Suppressor macrophage (primary cell): ENCODE data around the gene SRPK3.

ENCODE experiments used
- DNase-seq, 4 experiments: peaks; one replicate each; pipeline ENCODE4 v3.0.0-alpha.2; 2020 to 2022

SRPK3 gene

DNA sequence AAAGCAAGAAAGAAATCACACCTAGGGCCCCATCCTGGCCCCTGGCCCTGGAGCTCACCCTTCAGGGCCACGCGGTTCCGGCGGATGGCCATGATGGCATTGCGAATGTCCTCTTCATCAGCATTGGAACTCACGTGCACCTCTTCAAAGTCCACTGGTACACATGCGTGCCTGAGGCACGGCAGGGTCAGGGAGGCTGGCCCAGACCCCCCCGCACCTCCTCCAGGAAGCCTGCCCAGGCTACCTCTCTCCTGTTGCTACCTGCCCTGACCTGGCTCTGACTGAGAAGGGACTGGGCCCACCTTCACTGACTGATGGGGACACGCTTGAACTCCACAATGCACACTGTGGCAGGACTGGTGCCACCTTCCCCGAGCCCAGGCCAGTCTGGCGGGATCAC is 8.8 kb downstream of the SRPK3 start:
- no peak for DNase-seq

DNA sequence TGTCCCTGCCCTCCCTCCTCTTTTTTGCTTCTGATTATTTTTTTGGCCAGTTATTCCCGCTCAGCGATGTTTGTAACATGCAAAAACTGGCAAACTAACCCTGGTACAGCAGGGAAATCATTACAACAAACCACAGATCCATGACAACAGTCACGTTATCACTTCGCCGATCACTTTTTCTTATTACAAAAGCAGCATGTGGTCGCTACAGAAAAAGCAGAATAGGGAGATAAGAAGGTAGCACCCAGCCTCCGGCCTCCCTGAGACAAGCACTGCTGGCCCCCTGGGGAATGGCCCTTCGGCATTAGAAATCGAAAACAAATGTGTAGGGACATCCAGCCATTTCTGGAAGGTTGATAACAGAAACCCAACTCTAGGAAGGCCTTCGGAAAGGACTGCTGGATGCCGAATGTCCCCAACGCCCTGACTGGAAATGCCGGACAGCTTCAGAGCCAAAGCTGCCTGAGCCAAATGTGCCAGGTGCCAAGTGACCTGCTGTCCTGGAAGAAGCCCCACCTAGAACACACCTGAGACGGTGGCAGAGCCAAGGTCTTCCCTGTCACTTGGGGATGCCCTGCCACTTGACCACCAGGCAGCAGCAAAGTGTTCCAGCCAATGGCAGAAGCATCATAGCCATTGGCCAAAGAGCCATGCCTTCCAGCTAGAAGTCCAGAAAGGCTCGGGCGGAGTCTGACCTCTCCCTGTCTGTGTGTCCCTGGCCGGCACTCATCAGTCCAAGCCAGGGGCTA is 10.4 kb downstream of the SRPK3 start:
- no peak for DNase-seq

DNA sequence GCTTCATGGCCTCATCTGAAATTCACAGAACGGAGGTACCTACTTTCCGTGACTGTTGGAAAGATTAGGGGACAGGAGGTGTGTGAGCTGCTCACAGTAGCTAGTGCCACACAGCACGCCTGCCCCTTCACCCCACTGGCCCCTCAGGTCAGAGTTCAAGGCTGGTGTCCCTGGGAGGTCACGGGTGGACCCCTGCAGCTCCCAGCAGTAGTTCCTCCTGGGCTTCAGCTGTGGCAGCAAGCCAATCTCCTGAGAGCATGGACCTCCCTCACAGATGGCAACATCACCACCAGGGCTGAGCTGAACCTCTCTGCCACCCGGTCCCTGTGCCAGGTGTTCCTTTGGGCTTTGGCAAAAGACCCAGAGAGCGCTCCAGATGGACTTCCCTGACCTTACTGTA is 11.5 kb downstream of the SRPK3 start:
- no peak for DNase-seq

DNA sequence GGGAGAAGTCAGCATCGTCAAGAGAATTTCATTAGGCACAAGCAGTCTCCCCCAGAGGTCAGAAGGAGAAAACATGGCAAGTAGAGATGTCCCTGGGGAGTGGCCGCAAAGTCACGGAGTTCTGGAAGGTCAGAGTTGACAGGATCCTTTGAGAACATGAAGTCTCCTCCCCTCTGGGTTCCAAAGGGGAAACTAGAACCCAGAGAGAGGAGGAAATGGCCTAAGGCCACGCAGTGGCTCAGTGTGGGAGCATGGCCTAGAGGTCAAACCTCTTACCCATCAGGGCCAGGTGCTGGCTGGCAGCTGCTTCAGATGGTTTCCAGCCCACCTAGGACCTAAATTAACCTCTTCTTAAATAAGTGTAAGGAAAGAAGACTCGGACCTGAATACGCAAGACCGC is 12.4 kb downstream of the SRPK3 start:
- DNase-seq, result peak; percentile 55 to 73 (median 72)

DNA sequence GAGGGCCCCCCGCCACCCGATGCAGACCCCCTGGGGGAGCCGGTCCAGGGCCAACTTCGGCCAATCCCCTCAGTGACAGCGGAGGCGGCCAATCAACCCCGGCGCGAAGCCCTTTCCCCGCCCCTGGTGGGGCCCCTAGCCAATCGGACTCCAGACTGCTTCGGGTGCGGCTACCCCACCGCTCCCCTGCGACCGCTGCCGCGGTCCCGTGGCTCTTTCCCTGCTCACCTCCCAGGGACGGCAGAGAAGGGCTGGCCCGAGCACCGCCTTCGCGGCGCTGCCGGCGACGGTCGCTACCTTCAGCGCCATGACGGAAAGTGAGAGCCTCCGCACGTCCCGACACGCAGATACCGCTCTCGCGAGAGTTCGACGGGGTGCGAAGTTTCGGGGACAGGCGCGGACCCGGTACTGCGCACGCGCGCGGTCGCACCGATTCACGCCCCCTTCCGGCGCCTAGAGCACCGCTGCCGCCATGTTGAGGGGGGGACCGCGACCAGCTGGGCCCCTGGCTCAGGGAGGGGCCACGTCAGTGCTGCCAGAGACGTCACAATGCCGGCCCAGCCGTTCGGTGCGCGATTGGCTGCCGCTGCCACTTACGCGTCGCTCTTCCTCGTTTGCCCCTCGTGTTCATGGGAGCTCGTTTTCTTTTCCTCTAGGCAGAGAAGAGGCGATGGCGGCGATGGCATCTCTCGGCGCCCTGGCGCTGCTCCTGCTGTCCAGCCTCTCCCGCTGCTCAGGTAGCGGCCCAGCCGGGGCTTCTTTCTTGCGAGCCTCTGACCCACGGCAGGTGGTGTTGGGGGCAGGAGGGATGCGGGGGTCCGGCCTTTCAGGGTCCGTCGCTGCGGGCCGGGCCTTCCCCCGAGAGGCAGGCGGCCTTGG is 13.4 kb downstream of the SRPK3 start, which contains the start of the genes IDH3G and SSR4:
Gene IDH3G, minus strand, starts transcription at position 358 of the 879 bp plus-strand sequence. Its CDS starts 49 bp downstream, at position 309.
Gene SSR4, plus strand, starts transcription at position 651 of the 879 bp plus-strand sequence. Its CDS starts 20 bp downstream, at position 671.
- peak; percentile 95 to 97 (median 96) for DNase-seq

DNA sequence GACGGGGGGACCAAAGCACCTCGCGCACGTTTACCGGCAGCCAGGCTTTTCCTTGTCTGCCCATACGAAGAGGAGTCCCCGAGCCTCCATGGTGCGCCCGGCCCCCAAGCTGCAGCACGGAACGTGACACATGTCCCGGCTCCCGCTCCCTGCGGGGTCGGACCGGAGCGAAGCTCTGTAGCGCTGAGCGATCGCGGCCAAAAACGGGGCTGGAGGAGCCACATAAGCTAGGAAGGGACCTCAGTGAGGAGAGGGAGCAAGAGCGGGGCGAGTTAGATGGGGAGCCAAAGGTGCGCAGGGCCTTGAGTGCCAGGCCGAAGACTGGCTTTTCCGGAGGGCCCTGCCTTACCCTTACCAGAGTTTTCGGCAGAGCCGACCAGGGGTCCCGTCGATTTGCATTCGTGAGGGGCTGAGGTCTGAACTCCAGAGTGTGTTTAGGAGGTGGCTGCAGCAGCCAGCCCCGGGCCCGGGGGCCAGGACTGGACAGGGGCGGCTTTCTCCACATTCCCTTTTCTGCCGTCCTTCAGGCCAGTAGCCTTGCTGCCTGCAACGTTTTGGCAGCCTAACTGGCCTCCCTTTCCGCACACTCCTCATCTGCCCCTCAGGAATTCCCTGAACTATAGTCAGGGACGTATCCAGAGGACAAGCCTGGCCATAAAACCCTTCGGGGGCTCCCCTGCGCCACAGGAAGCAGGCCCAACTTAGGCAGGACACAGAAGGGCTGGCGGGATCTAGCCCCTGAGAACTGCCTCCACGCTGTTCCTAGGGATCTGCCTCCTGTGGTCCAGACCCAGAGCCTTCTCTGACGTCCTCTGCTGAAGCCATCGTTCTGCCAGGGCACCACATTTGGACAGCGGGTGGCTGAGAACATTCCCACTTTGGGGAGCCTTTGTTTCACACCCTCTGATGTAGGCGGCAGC is 14.3 kb downstream of the SRPK3 start:
- DNase-seq, result peak in 3 of 4 experiments; percentile 9 to 35 (median 23)

DNA sequence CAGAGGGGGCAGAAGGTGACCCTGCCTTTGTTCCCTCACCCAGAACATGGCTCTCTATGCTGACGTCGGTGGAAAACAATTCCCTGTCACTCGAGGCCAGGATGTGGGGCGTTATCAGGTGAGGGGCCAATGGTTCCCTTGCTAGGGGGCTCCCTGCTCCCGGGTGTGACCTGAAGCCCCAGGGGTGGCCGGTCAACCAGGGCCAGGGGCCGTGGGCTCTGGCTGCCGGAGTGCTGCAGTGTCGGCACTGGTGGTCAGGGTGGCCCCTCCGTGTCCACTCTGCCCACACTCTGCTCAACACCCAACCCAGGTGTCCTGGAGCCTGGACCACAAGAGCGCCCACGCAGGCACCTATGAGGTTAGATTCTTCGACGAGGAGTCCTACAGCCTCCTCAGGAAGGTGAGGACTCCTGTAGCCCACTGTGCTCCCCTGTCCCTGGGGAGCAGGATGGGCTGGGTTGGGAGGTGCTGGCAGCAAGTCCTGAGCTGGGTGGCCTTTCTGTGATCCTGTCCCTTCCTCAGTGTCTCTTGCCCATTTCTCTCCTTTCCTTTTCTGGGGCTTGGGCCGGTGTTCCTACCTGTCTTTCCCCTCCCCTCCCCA is 16.7 kb downstream of the SRPK3 start:
- no peak for DNase-seq

DNA sequence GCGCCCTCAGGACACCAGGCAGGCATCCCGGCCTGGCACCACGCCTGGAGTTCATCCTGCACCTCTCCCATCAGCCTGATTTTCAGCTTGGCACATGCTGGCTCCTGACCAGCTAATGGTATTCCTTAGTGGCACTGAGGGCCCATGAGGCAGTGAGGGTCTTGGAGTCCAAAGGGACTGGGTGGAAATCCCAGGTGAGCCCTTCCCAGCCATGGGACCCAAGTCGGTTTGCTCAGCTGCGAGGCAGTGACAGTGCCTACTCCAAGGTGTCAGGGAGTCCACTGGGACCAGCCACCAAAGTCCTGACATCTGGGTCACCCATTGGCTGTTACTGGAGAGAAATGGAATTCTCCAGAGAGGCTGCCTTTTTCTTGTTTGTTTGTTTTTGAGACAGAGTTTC is 18.5 kb downstream of the SRPK3 start:
- no peak for DNase-seq

DNA sequence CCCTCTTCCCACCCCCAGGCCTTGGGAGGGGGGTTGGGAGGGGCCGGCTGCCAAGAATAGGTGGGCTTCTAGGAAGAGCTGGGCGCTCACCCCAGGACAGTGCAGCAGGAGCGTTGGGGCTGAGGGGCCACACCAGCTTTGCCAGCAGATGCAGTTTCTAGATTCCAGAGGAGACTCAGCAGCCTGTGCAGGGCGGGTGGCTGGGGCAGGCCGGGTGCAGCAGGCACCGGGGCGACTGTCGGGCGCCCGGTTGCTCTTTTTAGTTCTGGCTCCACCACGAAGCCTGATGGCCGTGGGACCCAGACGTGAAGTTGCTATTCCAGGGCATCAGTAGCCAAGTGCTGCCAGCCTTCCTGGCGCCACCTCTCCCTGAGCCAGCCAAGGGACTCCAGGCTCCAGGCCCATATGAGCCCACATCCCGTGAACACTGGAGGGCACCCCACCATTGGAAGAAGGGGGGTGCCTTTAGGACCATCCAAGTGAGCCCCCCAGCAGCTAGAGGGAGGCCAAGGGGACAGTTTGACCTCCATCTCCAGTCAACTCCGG is 19.4 kb downstream of the SRPK3 start:
- no peak for DNase-seq

DNA sequence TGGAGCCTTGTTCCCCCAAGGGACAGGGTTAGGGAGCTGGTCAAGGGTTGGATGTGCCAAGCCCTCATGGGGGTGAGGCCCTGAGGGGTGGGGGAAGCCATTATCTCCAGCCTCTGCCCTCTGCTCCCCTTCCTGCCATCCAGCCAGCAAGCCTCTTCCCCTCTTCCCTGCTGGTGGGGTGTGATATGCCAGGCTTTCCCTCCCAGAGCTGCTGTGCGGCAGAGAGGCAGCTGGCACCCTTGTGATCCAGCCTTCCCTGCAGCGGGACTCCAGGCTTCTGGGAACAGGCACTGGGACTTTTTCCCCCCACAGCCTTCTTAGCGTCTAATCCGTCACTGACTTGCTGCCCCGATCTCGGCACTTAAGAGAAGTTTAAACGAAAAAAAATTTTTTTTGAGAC is 19.9 kb downstream of the SRPK3 start:
- no peak for DNase-seq

DNA sequence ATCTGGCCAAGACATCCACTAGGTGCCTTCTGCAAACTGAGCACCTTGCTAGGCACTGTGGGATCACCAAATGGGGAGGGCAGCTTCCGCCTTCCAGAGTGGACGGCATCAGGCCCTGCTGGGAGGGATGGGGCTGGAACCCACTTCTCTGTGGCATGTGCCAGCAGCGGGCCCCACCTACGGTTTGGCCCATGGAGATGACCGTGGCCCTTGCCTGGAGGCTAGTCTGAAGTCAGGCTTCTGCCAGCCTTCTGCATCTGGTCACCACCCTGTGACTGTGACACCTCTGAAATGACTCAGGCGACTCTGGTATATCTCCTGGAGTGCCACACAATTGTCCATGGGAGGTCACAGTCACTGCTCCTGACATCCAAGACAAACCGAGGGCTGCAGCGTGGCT is 20.8 kb downstream of the SRPK3 start:
- peak; percentile 24 to 65 (median 52) for DNase-seq

DNA sequence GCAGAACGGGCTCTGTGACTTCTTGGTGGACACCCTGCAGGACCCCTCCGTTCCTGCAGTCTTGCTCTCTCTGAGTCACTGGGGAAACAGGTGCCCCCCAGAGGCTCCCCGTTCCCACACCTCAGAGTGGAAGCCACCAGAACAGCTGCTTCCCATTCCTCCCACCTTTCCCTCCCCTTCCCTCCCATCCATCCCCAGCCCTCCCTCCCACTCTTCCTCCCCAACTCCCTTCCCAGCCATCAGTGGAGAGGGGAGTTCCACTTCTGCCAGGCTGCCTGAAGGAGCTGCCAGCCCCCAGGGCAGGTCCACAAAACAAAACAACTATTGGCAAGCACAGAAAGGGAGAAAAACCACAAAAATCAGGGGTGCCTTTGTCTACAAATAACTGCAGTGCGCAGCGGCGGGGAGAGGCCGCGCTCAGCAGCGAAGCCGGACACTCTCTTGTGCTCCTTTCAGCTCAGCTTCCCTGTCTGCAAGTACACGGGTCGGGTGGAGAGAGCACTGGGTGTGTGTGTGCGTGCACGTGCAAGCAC is 21.7 kb downstream of the SRPK3 start:
- no peak for DNase-seq

DNA sequence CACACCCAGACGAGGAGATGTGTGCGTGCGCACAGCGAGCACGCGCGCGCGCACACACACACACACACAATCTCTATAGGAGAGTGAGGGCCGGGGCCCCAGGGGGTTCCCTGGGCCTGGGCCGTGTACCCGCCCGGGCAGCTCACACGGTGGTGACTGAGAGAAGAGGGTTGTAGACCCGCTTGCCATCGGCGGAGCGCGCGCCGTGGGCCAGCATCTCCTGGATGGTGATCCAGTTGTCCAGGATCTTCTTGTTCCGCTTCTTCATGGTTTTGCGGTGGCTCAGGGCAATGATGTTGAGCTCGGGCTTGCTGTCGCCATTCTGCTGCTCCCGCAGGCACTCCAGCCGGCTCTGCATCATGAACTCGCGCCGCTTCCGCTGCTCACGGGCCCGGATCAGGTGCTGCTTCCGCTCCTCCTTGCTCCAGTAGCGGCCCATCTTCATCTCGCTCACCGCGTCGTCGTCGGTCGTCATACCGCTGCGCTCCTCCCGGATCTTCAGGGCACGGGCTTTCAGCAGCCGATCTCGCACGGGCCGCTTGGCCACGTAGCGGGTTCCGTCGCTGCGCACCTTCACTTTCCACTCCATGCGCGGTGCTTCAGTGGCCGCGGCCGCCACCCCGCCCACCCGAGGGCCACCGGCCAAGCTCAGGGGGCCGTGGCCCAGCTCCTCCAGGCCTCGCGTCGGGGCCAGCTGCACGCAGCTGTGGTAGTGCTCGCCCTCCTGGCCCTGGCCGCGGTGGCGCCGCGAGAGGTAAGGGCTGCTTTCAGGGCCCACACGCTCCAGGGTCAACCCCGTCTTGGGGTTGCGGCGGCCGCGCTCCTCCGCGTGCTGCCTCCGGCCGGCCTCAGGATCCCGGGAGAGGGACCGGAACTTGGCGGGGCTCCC is 22.6 kb downstream of the SRPK3 start:
- DNase-seq, result no peak

DNA sequence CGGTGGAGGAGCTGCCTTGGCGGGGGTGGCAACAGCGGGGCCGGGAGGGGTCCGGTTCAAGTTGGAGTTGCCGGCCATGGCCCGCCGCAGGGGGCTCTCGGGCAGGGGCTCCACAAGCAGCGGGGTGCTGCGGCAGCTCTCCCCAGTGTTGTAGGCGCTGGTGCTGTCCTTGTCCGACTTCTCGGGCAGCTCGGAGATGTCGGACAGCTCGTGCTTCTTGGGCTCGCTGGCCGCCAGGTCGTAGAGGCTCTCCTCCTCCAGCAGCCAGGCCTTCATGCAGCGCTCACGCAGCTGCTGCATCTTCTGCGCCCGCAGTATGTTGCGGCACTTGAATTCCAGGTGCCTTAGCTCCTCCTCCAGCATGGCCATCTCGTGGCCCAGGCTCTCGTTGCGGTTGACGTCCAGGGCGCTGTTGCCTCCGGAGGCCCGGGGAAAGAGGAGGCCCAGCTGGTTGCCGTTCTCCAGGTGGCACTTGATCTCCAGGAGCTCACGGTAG is 23.3 kb downstream of the SRPK3 start:
- no peak for DNase-seq

DNA sequence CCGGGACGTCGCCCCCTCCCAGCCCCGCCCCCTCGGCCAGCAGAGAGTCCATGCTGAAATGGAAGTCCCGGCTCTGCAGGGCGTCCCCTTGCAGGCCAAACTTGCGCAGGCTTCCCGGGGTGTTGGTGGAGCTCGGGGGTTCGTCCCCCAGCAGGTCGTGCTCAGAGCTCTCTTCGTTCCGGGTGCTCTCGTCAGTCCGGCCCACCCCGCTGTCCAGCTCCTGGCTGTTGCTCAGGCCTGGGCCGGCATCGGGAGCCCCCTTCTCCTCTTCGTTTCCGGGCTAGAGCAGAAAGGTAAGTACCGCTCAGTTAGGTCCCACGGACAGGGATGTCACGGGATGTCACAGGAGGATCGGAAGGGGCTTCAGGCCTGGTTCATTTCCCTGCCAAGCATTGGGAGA is 23.8 kb downstream of the SRPK3 start:
- DNase-seq, result no peak

DNA sequence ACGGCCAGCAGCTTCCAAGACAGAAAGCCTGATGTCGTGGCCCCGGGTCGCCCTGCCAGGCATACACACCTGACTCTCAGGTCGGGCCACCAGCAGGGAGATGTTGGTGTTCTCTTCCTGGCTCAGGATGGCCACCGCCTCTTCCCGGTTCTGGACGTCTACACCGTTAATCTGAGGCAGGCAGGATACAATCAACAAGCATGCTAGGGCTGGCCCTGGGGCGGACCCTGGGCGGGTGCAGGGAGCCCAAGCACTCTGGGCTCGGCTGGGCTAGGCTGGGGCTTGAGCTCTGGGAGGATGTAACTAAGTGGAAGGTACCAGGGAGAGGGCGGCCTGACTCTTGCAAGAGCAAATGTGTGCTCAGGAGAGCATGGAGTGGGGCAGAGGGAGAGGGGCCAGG is 24.6 kb downstream of the SRPK3 start:
- DNase-seq, result no peak

DNA sequence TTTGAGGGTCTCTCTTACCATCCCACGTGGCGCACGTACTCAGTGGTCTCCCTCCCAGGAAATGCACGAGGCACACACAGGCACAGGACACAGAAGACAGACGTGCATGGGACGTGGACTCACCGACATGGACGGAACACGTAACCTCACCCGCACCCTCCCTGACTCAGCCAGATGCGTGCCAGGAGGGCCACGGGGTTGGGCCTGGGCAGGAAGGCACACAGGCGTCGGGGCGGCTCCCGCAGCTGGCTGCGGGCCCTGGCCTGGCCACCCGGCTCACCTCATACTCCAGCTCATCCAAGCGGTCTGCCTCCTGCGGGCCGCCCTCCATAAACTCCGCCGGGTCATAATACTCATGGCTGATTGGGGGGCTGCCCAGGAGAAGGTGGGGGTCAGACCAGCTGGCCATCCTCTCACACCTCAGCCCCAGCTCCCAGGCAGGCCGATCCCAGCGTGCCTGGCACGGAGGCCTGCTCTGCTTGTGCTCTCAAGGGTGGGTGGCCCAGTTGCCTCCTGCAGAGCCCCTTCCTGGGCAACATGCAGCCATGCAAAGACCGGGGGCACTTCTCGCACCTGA is 26.2 kb downstream of the SRPK3 start:
- no peak for DNase-seq

DNA sequence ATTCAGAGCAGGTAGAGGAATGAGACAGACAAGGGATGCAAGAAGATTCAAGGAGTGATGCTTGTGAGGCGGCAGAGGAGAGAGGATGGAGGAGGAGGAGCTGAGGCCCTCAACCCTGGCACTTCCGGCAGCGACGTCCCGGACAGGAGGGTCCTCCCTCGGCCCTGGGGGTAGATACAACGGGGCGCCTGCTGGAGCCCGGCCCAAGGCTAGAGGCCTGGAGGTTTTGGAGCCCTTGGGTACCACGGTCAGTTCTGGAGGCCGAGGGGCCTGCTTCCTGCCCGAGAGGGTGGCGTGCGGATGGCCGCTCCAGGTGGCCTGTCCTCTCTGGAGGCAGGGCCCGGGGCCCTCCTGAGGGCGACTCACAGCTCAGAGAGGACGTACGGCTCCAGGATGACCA is 27.1 kb downstream of the SRPK3 start:
- no peak for DNase-seq

DNA sequence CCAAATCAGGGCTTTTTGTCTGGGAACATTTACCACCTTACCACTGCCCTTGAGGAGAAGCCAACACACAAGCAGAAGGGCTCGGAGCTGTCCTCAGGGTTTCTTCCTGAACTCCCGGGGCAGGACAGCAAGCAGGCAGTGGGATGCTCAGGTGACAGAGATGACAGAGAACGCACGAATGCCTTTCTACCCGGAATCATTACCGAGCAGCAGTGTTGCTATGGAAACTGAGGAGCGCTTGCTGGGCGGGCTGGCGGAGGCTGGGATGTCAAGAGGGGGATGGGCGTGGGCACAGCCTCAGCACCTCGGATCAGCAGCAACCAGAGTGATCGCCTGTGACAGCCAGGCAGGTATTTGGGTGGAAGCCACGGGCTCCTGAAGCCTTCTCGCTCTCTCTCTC is 31.4 kb downstream of the SRPK3 start:
- DNase-seq, result no peak

DNA sequence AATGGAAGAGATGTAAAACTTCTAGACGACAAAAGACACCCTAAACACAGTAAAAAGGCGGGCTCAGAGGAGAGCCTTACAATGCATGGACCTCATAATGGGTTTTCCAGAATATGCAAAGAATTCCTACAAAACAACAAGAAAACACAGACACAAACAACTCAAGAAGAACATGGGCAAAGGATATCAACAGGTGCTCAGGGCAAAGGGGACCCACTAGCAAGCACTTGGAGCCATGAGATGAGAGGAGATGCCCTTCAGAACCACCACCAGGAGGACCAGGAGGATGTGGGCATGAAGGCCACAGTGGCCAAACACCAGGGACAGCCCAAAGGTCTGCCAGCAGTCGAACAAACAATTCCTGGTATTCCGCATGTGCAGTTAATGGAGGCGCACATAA is 32.3 kb downstream of the SRPK3 start:
- no peak for DNase-seq
